Measurements from ENCODE around the gene DNAJB5. TPM values are rescaled to one million over a fixed set of nuclear protein-coding genes. Genes with fewer than 3 reads are reported as not detected.

Gene DNAJB5
- total and polyA plus RNA-seq, 9 of the 15 experiments (the other 6 are each of a cell fraction or from before 2014, with no cell fraction given): 0.15 to 7.4 (median 3.7) TPM

DNA sequence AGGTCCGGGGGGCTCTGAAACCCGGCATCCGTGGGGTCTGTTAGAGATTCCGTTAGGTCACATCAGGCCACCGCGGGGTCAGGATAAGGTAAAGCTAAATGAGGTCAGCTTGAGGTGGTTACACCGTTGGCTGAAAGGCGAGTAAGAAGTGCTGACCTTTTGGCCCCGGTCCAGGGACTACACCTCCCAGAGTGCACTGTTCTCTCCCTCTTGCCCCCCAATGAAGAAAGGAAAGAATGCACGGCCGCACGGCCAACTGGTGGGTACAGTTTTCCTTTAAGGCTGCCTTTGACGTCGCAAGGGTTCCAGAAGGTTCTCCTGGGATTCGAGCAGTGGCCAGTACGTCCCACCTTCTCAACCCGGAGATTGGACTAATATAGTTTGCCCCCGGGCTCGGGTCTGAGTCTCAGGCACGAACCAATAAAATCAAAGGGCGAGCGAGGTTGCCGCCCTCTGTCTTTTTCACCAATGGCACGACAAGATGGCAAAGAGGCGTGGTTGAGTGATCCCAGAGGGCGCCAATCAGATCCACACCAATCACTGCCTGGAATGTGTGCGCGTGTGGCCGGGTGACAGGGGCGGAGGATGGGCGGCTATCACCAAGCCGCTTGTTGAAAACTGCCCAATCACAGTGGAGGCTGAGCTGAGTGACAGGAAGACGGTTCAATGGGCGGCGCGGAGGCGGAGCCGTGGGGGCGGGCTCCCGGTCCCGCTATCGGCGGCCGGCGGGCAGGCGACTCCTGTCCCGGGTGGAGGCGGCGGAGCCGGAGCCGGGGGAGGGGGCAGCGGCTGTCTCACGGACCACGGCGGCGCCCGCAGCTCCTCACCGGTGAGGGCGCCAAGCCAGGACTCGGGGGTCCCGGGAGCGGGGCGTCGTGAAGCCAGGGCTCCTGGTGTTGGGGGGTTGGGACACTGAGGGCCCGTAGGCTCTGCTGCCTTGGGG, at the start of gene DNAJB5 (continued):
- TF ChIP-seq ZNF507 (tag; conservative IDR thresholded peaks at IDR 0.05): no peak
- TF ChIP-seq HDAC2 (IDR thresholded peaks at IDR 0.05): peak; percentile 87
- peak; percentile 92 for TF ChIP-seq TEAD4 (IDR thresholded peaks at IDR 0.05; ENCODE audit: low read length)
- peak; percentile 98 for TF ChIP-seq TEAD4 (CRISPR knock-in tag; IDR thresholded peaks at IDR 0.05; ENCODE audit: borderline replicate concordance)
- peak in 1 of 2 experiments; percentile 79; a peak in 2 of 4 replicates for TF ChIP-seq HDAC1 (IDR thresholded peaks at IDR 0.05)
- TF ChIP-seq OTX1 (CRISPR knock-in tag; IDR thresholded peaks at IDR 0.05): no peak
- peak; percentile 70 for TF ChIP-seq CCNT2 (IDR thresholded peaks at IDR 0.05; ENCODE audit: borderline replicate concordance, extremely low read depth, insufficient read length, low read depth, low read length)
- peak; percentile 40 for TF ChIP-seq RBBP5 (IDR thresholded peaks at IDR 0.05; ENCODE audit: borderline replicate concordance, insufficient read depth, low read length, poor library complexity, severe bottlenecking)
- TF ChIP-seq PHF8 (IDR thresholded peaks at IDR 0.05; ENCODE audit: borderline replicate concordance, low read length): peak; percentile 47; the same call in 1 of the 2 replicates
- TF ChIP-seq ATF1 (CRISPR knock-in tag; IDR thresholded peaks at IDR 0.05): no peak
- TF ChIP-seq ATF1 (tag; IDR thresholded peaks at IDR 0.05): peak; percentile 90
- TF ChIP-seq HSF4 (CRISPR knock-in tag; IDR thresholded peaks at IDR 0.05; ENCODE audit: borderline replicate concordance): no peak
- peak; percentile 96 for TF ChIP-seq CXXC5 (CRISPR knock-in tag; IDR thresholded peaks at IDR 0.05)
- TF ChIP-seq MNT (conservative IDR thresholded peaks at IDR 0.05): peak; percentile 93 to 97
- TF ChIP-seq RCOR1 (IDR thresholded peaks at IDR 0.05; ENCODE audit: borderline replicate concordance in 1 of 2, low read depth in 2 of 2, low read length in 2 of 2): peak; percentile 93 to 98
- TF ChIP-seq RBM25 (IDR thresholded peaks at IDR 0.05; ENCODE audit: low read depth, low read length, severe bottlenecking): peak; percentile 98
- peak; percentile 28 for TF ChIP-seq SMAD1 (IDR thresholded peaks at IDR 0.05; ENCODE audit: low read depth, low read length, partially characterized antibody)
- peak; percentile 82 for TF ChIP-seq ZNF143 (CRISPR knock-in tag; IDR thresholded peaks at IDR 0.05)
- TF ChIP-seq NFIC (IDR thresholded peaks at IDR 0.05): peak; percentile 95
- TF ChIP-seq, protein P1, sequence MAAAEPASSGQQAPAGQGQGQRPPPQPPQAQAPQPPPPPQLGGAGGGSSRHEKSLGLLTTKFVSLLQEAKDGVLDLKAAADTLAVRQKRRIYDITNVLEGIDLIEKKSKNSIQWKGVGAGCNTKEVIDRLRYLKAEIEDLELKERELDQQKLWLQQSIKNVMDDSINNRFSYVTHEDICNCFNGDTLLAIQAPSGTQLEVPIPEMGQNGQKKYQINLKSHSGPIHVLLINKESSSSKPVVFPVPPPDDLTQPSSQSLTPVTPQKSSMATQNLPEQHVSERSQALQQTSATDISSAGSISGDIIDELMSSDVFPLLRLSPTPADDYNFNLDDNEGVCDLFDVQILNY (CRISPR knock-in tag; IDR thresholded peaks at IDR 0.05): no peak
- TF ChIP-seq E2F6 (IDR thresholded peaks at IDR 0.05; ENCODE audit: borderline replicate concordance in 1 of 2, extremely low read depth in 1 of 2, insufficient read depth in 1 of 2, insufficient read length in 1 of 2, low read depth in 1 of 2, low read length in 1 of 2, poor library complexity in 1 of 2, severe bottlenecking in 1 of 2): peak in 1 of 2 experiments; percentile 45
- TF ChIP-seq DIDO1 (tag; IDR thresholded peaks at IDR 0.05; ENCODE audit: low read depth): no peak
- TF ChIP-seq HCFC1 (IDR thresholded peaks at IDR 0.05; ENCODE audit: low read depth, low read length): peak; percentile 83
